ENCODE measurements around the gene ZBTB48.
"Not testable (repeated sequence)": the region's sequence is repeated elsewhere in the genome, so short reads cannot be mapped to it uniquely, and the experiment has no call there.

The ZBTB48 gene

GRCh38 chr1:6591644-6592043 is 11.8 kb downstream of the ZBTB48 start:
- DNase-seq, result no peak

GRCh38 chr1:6592441-6592840 is 12.6 kb downstream of the ZBTB48 start:
- DNase-seq, result no peak

- DNase-seq, result no peak
These were observed 13.2 kb downstream of the ZBTB48 start for GRCh38 chr1:6592865-6593593.

GRCh38 chr1:6593810-6594209 is 14.0 kb downstream of the ZBTB48 start:
- DNase-seq, result no peak

GRCh38 chr1:6594977-6595740 is 15.4 kb downstream of the ZBTB48 start:
- no peak for DNase-seq

GRCh38 chr1:6596351-6596750 is 16.6 kb downstream of the ZBTB48 start:
- DNase-seq, result no peak

- DNase-seq, result no peak
These were observed 17.3 kb downstream of the ZBTB48 start for GRCh38 chr1:6596886-6597776.

GRCh38 chr1:6597777-6598131 is 18.0 kb downstream of the ZBTB48 start:
- DNase-seq, result no peak

- DNase-seq, result no peak
These were observed 19.6 kb downstream of the ZBTB48 start for GRCh38 chr1:6599141-6599975.

- DNase-seq, result not testable (repeated sequence)
These were observed 20.2 kb downstream of the ZBTB48 start for GRCh38 chr1:6599991-6600390.

GRCh38 chr1:6600410-6601048 is 20.7 kb downstream of the ZBTB48 start:
- peak; percentile 29 for DNase-seq

GRCh38 chr1:6601049-6601922 is 21.5 kb downstream of the ZBTB48 start:
- DNase-seq, result peak; percentile 57

- DNase-seq, result peak; percentile 84
These were observed 22.3 kb downstream of the ZBTB48 start for GRCh38 chr1:6601923-6602668.

- peak; percentile 96 for DNase-seq
These were observed 23.0 kb downstream of the ZBTB48 start, which contains the start of gene KLHL21 for GRCh38 chr1:6602669-6603237. Gene KLHL21 (minus strand): TSS chr1:6602869. CDS start chr1:6602817, 52 bp downstream.

GRCh38 chr1:6603238-6603914 is 23.6 kb downstream of the ZBTB48 start:
- peak; percentile 96 for DNase-seq

- DNase-seq, result no peak
These were observed 24.2 kb downstream of the ZBTB48 start for GRCh38 chr1:6603915-6604558.

GRCh38 chr1:6612641-6613360 is 33.0 kb downstream of the ZBTB48 start:
- peak; percentile 86 for DNase-seq
